KMS-11 (cell line): ENCODE data around the gene ANKRD55.
"Not testable (repeated sequence)": the region's sequence is repeated elsewhere in the genome, so short reads cannot be mapped to it uniquely, and the experiment has no call there.

ENCODE experiments used
- H2AFZ ChIP-seq: fragments of 200-600 bp; sonication (generic); 2 replicates; pipeline ENCODE4 v1.6.1; 2016; ENCODE audit warnings: antibody characterized with exemption, mixed run types, low read depth
- H3K27ac ChIP-seq: fragments of 200-600 bp; sonication (generic); 2 replicates; pipeline ENCODE4 v1.6.1; 2016; ENCODE audit warnings: mild to moderate bottlenecking, mixed run types
- H3K27me3 ChIP-seq: fragments of 200-600 bp; sonication (generic); 2 replicates; pipeline ENCODE4 v1.6.1; 2017; ENCODE audit warnings: mild to moderate bottlenecking, low read depth, mixed run types, moderate library complexity; ENCODE audit not compliant: insufficient read depth
- H3K36me3 ChIP-seq: fragments of 200-600 bp; sonication (generic); 2 replicates; pipeline ENCODE4 v1.6.1; 2017; ENCODE audit warnings: mild to moderate bottlenecking, mixed run types; ENCODE audit not compliant: insufficient read depth
- H3K4me1 ChIP-seq: fragments of 200-600 bp; sonication (generic); 2 replicates; pipeline ENCODE4 v1.6.1; 2016; ENCODE audit warnings: mild to moderate bottlenecking, low read depth, mixed run types; ENCODE audit not compliant: poor library complexity, severe bottlenecking
- H3K4me2 ChIP-seq: fragments of 200-600 bp; sonication (generic); 2 replicates; pipeline ENCODE4 v1.7.0; 2016; ENCODE audit warnings: mild to moderate bottlenecking, mixed run types
- H3K4me3 ChIP-seq: fragments of 200-600 bp; sonication (generic); IDR thresholded peaks from 2 replicates; pipeline ENCODE4 v1.6.1; 2017; ENCODE audit warnings: low read depth, low read length, mixed read lengths; ENCODE audit not compliant: insufficient read depth
- H3K79me2 ChIP-seq: fragments of 200-600 bp; sonication (generic); 2 replicates; pipeline ENCODE4 v1.6.1; 2016; ENCODE audit warnings: low read depth, mixed run types; ENCODE audit not compliant: insufficient read depth
- H3K9ac ChIP-seq: fragments of 200-600 bp; sonication (generic); 2 replicates; pipeline ENCODE4 v1.6.1; 2016; ENCODE audit warnings: mild to moderate bottlenecking, mixed run types
- H4K20me1 ChIP-seq: fragments of 200-600 bp; sonication (generic); 2 replicates; pipeline ENCODE4 v1.6.1; 2016; ENCODE audit warnings: mild to moderate bottlenecking, mixed run types; ENCODE audit not compliant: insufficient read depth
- CTCF ChIP-seq: fragments of 200-600 bp; sonication (generic); conservative IDR thresholded peaks from 2 replicates; pipeline ENCODE4 v1.6.1; 2017; ENCODE audit warnings: low read depth, mild to moderate bottlenecking, antibody characterized with exemption, low read length, moderate library complexity, mixed read lengths

The ANKRD55 gene

DNA sequence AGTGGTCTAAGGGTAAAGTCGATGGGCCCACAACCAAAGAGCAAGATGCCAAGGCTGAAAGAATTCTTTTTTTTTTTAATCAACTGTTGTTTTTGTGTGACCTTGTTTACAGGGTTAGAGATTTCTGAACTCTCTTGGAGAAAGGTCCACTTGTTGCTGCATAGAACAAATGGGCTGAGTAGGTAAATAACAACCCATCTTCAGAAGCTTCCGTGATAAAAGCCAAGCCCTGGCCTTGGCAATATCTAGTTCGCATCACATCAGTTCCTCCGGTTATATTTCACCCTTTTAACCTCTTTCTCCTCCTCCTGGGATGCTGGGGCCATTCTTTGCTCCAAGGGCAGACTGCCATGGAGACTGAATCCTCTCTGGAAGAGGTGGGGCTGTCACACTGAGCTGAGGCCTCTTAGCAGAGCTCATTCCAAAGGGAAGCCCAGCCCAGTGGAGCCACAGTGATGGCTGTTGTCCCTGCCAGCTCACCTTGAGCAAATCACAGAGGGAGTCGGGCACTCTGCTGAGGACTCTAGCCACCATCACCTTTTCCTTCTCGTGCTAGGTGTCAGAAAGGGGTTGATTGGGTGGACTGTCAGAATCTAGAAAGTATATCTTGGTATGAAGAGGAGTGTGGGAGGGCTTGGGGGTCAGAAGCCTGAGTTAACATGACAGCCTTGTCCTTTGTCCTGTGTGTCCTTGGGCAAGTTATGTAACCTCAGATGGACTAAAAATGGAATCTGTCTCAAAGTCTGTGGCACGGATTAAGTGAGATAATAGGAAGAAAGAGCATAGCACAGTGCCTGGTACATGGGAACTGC, 17.9 kb downstream of the ANKRD55 start:
- Histone ChIP-seq H4K20me1 (no peaks in the 10 kb centered on the region), H3K4me3 (no peak overlapping the region), H3K79me2 (no peaks in the 10 kb centered on the region), H3K36me3 (no peaks in the 10 kb centered on the region), H2AFZ (no peak overlapping the region), H3K9ac (no peak overlapping the region), H3K4me1 (no peaks in the 10 kb centered on the region), H3K27me3 (no peaks in the 10 kb centered on the region), H3K27ac (no peak overlapping the region), H3K4me2 (no peak overlapping the region)
- TF ChIP-seq CTCF: no peak

DNA sequence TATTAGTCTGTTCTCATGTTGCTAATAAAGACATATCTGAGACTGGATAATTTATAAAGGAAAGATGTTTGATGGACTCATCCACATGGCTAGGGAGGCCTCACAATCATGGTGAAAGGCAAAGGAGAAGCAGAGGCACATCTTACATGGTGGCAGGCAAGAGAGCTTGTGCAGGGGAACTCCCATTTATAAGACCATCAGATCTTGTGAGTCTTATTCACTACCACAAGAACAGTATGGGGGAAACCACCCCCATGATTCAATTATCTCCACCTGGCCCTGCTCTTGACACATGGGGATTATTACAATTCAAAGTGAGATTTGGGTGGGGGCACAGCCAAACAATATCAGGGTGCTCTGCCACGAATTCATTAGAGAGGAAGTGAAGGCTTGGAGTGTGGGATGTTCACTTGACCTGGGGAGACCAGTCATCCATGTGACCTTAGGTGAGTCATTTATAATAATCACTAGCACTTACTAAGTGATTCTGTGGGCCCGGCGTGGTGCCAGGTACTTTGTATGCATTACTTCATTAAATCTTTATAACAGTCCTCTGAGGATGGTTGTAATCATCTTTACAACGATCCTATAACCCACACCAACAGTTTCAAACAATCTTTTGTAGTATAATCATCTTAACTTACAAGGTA, 19.1 kb downstream of the ANKRD55 start:
- not testable (repeated sequence) for H3K27me3 ChIP-seq, H2AFZ ChIP-seq, H3K27ac ChIP-seq, H3K4me3 ChIP-seq, H3K4me1 ChIP-seq, H3K9ac ChIP-seq, H3K4me2 ChIP-seq, H4K20me1 ChIP-seq, H3K36me3 ChIP-seq, H3K79me2 ChIP-seq

- H3K4me2 ChIP-seq: no peak overlapping the region
- H2AFZ ChIP-seq: no peak overlapping the region
- no peaks in the 10 kb centered on the region for H3K36me3 ChIP-seq
- no peak overlapping the region for H3K4me3 ChIP-seq
- no peaks in the 10 kb centered on the region for H3K79me2 ChIP-seq
- no peak for TF ChIP-seq CTCF
- no peak overlapping the region for H3K27ac ChIP-seq
- no peak overlapping the region for H3K9ac ChIP-seq
- no peaks in the 10 kb centered on the region for H3K27me3 ChIP-seq
- no peaks in the 10 kb centered on the region for H3K4me1 ChIP-seq
- no peaks in the 10 kb centered on the region for H4K20me1 ChIP-seq
Measured at GRCh38 chr5:56212130-56212879, 20.8 kb downstream of the ANKRD55 start.

DNA sequence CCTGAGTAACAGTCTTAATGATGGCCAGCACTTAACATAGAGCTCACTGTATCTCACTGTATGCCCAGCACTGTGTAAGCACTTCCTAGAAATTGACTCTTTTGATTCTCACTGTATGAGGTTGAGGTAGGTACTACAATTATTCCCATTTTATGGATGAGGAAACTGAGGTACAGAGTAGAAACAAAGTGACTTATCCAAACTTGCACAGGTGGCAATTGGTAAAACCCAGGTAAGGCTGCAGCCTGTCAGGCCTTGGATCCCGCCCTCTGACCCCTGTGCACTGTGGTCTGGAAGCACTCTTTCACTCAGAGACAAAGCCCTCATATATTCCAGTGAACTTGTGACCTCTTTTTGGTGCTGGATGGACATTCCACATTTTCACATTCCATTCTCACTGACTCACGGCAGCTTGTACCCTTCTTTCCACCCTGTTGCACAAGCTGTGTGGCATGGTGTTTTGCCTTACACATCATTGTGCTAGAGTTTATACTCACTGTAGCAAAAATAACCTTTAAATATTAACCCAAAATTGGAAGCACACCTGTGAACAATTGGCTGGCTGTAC, 21.7 kb downstream of the ANKRD55 start:
- H3K27ac ChIP-seq: no peak overlapping the region
- H2AFZ ChIP-seq: no peak overlapping the region
- no peak overlapping the region for H3K4me2 ChIP-seq
- H3K9ac ChIP-seq: no peak overlapping the region
- H3K4me3 ChIP-seq: no peak overlapping the region
- no peaks in the 10 kb centered on the region for H4K20me1 ChIP-seq
- H3K36me3 ChIP-seq: no peaks in the 10 kb centered on the region
- no peaks in the 10 kb centered on the region for H3K27me3 ChIP-seq
- no peaks in the 10 kb centered on the region for H3K4me1 ChIP-seq
- H3K79me2 ChIP-seq: no peaks in the 10 kb centered on the region
- no peak for TF ChIP-seq CTCF
